MM.1S (cell line): ENCODE results near the gene DPP8.
A peak's percentile ranks its signal among the peaks of the same experiment; 100 is the strongest.

Experiments used
- EZH2 ChIP-seq: fragments of 300-600 bp; sonication (generic); optimal IDR thresholded peaks from 2 replicates; pipeline ENCODE3; 2017; ENCODE audit warnings: low read depth, mild to moderate bottlenecking, antibody characterized with exemption, low read length, mixed read lengths
- EZH2phosphoT487 ChIP-seq: fragments of 300-600 bp; sonication (generic); IDR thresholded peaks from 2 replicates; pipeline ENCODE4 v1.6.1; 2018; ENCODE audit warnings: antibody characterized with exemption, low read length
- TF ChIP-seq, protein P1 (sequence below): fragments of 300-600 bp; sonication (generic); IDR thresholded peaks from 2 replicates; pipeline ENCODE4 v1.5.1; 2016; ENCODE audit warnings: antibody characterized with exemption, low read length, mixed read lengths

DNA sequence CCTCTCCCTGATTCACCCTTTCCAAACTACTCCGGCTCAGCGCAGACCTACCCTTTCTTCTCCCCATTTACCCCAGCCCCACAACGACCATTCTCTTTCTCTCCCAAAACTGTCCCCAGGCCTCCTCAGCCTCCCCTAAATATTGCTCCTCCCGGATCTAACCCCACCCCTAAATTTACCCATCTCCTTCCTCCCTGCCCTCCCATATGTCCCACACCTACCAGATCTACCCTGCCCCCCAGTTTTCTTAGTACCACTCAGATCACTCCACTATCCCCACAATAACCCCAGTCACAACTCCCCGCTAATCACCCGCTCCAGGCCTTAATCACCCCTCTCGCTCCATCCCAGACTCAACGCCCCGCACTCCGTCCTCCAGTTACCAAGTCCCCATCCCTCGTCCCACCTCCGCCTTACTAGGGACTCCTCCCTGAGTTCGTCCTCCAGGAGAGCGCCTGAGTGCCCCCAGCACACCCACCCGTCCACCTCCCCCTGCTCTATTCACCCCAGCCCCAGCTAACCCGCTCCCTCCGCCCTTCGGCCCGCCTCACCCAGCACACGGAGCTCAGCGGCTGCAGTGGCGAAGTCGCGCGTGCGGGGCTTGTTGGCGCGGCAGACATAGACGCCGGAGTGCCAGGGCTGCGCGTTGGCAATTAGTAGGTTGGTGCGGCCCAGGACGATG is 121.1 kb downstream of the DPP8 start:
- TF ChIP-seq EZH2 (peak; percentile 78), EZH2phosphoT487 (no peak)
- TF ChIP-seq, protein P1, sequence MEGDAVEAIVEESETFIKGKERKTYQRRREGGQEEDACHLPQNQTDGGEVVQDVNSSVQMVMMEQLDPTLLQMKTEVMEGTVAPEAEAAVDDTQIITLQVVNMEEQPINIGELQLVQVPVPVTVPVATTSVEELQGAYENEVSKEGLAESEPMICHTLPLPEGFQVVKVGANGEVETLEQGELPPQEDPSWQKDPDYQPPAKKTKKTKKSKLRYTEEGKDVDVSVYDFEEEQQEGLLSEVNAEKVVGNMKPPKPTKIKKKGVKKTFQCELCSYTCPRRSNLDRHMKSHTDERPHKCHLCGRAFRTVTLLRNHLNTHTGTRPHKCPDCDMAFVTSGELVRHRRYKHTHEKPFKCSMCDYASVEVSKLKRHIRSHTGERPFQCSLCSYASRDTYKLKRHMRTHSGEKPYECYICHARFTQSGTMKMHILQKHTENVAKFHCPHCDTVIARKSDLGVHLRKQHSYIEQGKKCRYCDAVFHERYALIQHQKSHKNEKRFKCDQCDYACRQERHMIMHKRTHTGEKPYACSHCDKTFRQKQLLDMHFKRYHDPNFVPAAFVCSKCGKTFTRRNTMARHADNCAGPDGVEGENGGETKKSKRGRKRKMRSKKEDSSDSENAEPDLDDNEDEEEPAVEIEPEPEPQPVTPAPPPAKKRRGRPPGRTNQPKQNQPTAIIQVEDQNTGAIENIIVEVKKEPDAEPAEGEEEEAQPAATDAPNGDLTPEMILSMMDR = no peak
